Motor neuron (in vitro differentiated cells): ENCODE measurements around the gene HOXC13. TPM values are rescaled to one million over a fixed set of nuclear protein-coding genes. Genes with fewer than 3 reads are reported as not detected.

Experiments
- ATAC-seq, 8 experiments: fragments of 200-7000 bp; cut with Tn5 transposase; replicated peaks in 6 of 8; 2 replicates each; pipeline ENCODE4 v1.8.0; 2021; ENCODE audit warnings: mild to moderate bottlenecking in 8 of 8, moderate library complexity in 8 of 8
- H3K27ac ChIP-seq, 2 donors: fragments of 250-450 bp; sonication (Bioruptor Pico); 2 replicates each; pipeline ENCODE4 v1.9.0; 2021; ENCODE audit warnings: antibody characterized with exemption in 2 of 2, mild to moderate bottlenecking in 2 of 2, moderate library complexity in 1 of 2
- H3K4me1 ChIP-seq, 2 donors: fragments of 250-450 bp; sonication (Bioruptor Pico); replicated peaks in 1 of 2; 2 replicates each; pipeline ENCODE4 v1.6.1; 2021; ENCODE audit warnings: antibody characterized with exemption in 2 of 2, mild to moderate bottlenecking in 2 of 2, moderate library complexity in 1 of 2
- H3K4me3 ChIP-seq, 5 donors: fragments of 250-450 bp; sonication (Bioruptor Pico); 2 replicates each; pipeline ENCODE4 v1.9.0; 2021; ENCODE audit warnings: antibody characterized with exemption in 5 of 5, mild to moderate bottlenecking in 5 of 5, moderate library complexity in 4 of 5
- WGBS, 10 experiments: fragments of 450-650 bp; shearing (Covaris generic); methylation state at CpG; one replicate each; pipeline ENCODE4 v1.0.0; 2022; 5-methylcytosine and 5-hydroxymethylcytosine counted together
- in situ Hi-C, 9 experiments: fragments of 400-800 bp; cut with MboI; loops; one replicate each; pipeline ENCODE4 v1.15.0; 2021; ENCODE audit warnings: low sequenced_read_pairs in 9 of 9, low pct_unique_long_range_greater_than_20kb in 2 of 9; ENCODE audit not compliant: unreplicated experiment in 9 of 9
- total RNA-seq, 8 experiments: library from RNA; unstranded; fragments of 300-600 nt; gene quantifications; 2 replicates each; pipeline versions ENCODE4 v1.2.3 to v1.2.4, GENCODE V29; 2022

Gene HOXC13
- total RNA-seq, 8 experiments from 2014 or later = 0.05 to 4.7 (median 0.38) TPM; not detected in 2

GRCh38 chr12:53977596-53978445 lies 39.2 kb downstream of the HOXC13 start:
- WGBS, 10 experiments = 0 to 83% (median 11%) methylated on average over 1 to 6 of the region's 11 CpGs; no CpG with 5 or more reads in 4 of the 10 experiments
- no peak for ATAC-seq
- in situ Hi-C loops = no loop called here

GRCh38 chr12:53978477-53979356 lies 40.1 kb downstream of the HOXC13 start:
- in situ Hi-C loops = no loop called here
- ATAC-seq = peak in 3 of 8 experiments; percentile 26 to 52 (median 45)
- Histone ChIP-seq H3K4me3 (no peak overlapping the region), H3K4me1 (peaks cover 0 to 4% of the 10 kb centered on the region in 2 donors), H3K27ac (no peak overlapping the region)
- 0 to 27% (median 8%) methylated on average over 1 to 11 of the region's 15 CpGs; no CpG with 5 or more reads in 2 of the 10 experiments for WGBS, 10 experiments

More at GRCh38 chr12:53977596-53978445, 39.2 kb downstream of the HOXC13 start:
- Histone ChIP-seq H3K4me1 (peaks cover 0 to 4% of the 10 kb centered on the region in 2 donors), H3K27ac (no peak overlapping the region), H3K4me3 (no peak overlapping the region)

- WGBS, 10 experiments = 3 to 74% (median 22%) methylated on average over 3 to 7 of the region's 7 CpGs
- Histone ChIP-seq H3K4me3 (no peak overlapping the region), H3K4me1 (peaks cover 0 to 2% of the 10 kb centered on the region in 2 donors), H3K27ac (no peak overlapping the region)
- ATAC-seq = no peak
- in situ Hi-C loops = no loop called here
Observed at GRCh38 chr12:53980104-53980801, 41.6 kb downstream of the HOXC13 start.

- in situ Hi-C loops = no loop called here
- Histone ChIP-seq H3K4me1 (no peaks in the 10 kb centered on the region), H3K27ac (no peak overlapping the region), H3K4me3 (no peak overlapping the region)
- 0 to 46% (median 17%) methylated on average over 1 to 13 of the region's 15 CpGs for WGBS, 10 experiments
- ATAC-seq = no peak
Observed at GRCh38 chr12:53980802-53981496, 42.3 kb downstream of the HOXC13 start.

- Histone ChIP-seq H3K4me3 (no peak overlapping the region), H3K4me1 (no peaks in the 10 kb centered on the region), H3K27ac (no peak overlapping the region)
- in situ Hi-C loops = no loop called here
- 0 to 45% (median 8%) methylated on average over 1 to 10 of the region's 30 CpGs; no CpG with 5 or more reads in 1 of the 10 experiments for WGBS, 10 experiments
- no peak for ATAC-seq
Observed at GRCh38 chr12:53981634-53982565, 43.3 kb downstream of the HOXC13 start.

GRCh38 chr12:53982648-53983567 lies 44.3 kb downstream of the HOXC13 start:
- ATAC-seq = no peak
- no peak overlapping the region for H3K27ac ChIP-seq
- no peak overlapping the region for H3K4me3 ChIP-seq
- no peaks in the 10 kb centered on the region for H3K4me1 ChIP-seq
- in situ Hi-C loops = no loop called here
- 1 to 75% (median 22%) methylated on average over 2 to 17 of the region's 26 CpGs for WGBS, 10 experiments

GRCh38 chr12:53983568-53983949 lies 44.9 kb downstream of the HOXC13 start:
- in situ Hi-C loops = no loop called here
- no peak overlapping the region for H3K4me3 ChIP-seq
- H3K4me1 ChIP-seq = no peaks in the 10 kb centered on the region
- H3K27ac ChIP-seq = no peak overlapping the region
- no peak for ATAC-seq
- WGBS, 10 experiments = 5 to 75% (median 24%) methylated on average over 2 to 14 of the region's 17 CpGs; no CpG with 5 or more reads in 2 of the 10 experiments

- Histone ChIP-seq H3K4me3 (no peak overlapping the region), H3K27ac (no peak overlapping the region), H3K4me1 (no peaks in the 10 kb centered on the region)
- WGBS, 10 experiments = 1 to 45% (median 13%) methylated on average over 2 to 16 of the region's 30 CpGs; no CpG with 5 or more reads in 3 of the 10 experiments
- in situ Hi-C loops = no loop called here
- no peak for ATAC-seq
Observed at GRCh38 chr12:53983950-53984572, 45.4 kb downstream of the HOXC13 start.

GRCh38 chr12:53984901-53985691 lies 46.5 kb downstream of the HOXC13 start, which contains the start of gene HOXC10:
TSS of gene HOXC10 (plus strand) at chr12:53985146. CDS start at chr12:53985260, 114 bp downstream.
- ATAC-seq = peak; percentile 50 to 91 (median 86)
- 5 to 40% (median 21%) methylated on average over 4 to 10 of the region's 55 CpGs; no CpG with 5 or more reads in 7 of the 10 experiments for WGBS, 10 experiments
- in situ Hi-C loops = no loop called here
- no peaks in the 10 kb centered on the region for H3K4me1 ChIP-seq
- peak within 1 kb of the TSS in 4 of 5 donors; percentile 9 to 25 (median 22) for H3K4me3 ChIP-seq
- no peak within 1 kb of the TSS for H3K27ac ChIP-seq

GRCh38 chr12:53985692-53985993 lies 47.0 kb downstream of the HOXC13 start:
- Histone ChIP-seq H3K4me3 (no peak overlapping the region), H3K27ac (no peak overlapping the region), H3K4me1 (no peaks in the 10 kb centered on the region)
- in situ Hi-C loops = no loop called here
- ATAC-seq = no peak
- WGBS, 10 experiments = 17 to 43% (median 27%) methylated on average over 3 to 13 of the region's 21 CpGs; no CpG with 5 or more reads in 7 of the 10 experiments
